Measurements from ENCODE around the gene LRP1.

Gene LRP1

GRCh38 chr12:57240926-57241401, 112.7 kb downstream of the LRP1 start:
- no peak for DNase-seq

GRCh38 chr12:57241402-57242310, 113.4 kb downstream of the LRP1 start:
- no peak for DNase-seq

DNA sequence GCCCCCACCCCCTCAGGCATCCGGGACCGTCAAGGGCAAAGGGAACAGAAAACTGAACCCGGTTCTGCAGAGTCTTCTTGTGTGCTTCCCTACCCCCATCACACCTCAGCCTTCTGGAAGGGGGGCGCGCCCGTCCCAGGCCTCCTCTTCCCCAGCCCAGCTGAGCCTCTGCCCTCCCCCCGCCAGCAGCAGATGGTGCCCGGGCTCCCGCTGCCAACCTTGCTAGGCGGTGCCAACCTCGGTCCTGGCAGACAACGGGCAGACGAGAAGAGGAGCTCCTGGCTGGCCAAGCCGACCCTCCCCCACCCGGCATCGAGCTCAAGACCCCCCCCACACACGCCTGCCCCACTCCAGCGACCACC, 114.0 kb downstream of the LRP1 start:
- DNase-seq, result no peak

- peak; percentile 14 for DNase-seq
Observed at GRCh38 chr12:57242691-57243454, 114.6 kb downstream of the LRP1 start.

DNA sequence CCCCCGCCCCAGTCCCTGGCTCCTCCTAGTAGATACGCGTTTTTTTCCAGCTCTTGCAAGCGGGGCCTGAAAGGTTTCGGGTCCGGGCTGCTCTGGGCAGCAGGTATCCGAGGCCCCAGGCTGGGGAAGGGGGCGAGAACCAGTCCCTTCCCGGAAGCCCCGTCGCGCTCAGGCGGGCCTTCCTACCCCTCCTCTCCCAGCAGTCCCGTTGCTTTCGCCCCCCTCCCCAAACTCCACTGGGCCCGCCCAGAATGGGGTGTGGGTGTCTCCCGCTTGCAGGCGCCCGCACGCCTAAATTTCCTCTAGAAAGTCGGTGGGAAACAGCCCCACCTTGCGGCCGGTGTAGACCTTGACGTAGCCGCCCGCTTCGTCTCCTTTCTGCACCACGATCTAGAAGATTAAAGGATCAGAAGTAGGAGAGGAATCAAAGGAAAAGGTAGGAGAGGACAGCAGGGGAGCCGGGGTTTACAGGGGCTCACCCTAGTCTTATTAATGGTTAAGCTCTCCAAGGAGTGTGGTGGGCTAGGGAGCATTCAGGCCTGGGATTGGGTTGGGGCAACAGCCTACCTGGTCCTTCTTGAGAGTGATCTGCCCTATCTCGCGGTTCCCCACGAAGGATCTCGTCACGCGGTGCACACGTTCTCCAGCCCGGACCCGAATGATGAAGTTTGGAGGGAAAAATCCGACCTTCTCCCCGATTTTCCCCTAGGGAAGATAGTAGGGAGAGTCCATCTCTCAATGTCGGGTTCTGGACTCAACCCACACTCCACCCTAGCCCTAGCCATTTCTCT, 115.4 kb downstream of the LRP1 start:
- DNase-seq, result peak; percentile 46

DNA sequence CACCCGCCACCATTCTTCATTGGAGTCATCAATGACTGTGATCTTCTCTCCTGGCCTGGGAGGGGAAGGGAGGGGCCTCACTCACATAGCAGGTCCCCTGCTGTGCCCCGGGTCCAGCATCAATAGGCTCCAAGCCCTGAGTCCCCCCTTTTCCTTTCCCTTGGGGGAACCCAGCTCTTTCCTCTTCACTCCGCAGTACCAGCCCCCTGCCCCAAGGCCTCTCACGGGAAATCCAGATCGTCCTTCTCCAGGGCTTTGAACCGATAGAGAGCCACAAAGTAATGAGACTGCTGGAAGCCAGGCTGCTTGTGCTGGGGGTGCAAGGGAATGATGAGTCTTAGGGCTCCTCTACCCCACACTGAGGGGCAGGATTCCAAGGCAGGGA, 116.0 kb downstream of the LRP1 start:
- DNase-seq, result no peak

DNA sequence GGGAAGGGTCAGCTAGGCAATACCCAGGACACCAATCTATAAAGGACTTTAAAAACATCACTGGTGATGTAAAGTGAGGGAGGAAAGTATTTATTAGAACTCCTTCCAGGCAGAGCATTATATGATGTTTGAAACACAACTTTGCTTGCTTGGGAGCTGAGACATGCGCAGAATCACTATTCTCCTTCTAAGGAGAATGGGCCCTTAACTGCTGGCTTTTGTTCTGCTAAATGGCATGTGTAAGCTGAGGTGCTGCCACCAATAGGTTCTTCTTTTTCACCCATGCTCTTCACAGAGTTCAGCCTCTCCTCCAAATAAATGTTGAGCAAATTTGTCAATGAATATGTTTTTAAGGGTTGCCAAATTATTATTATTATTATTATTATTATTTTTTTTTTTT, 118.8 kb downstream of the LRP1 start:
- no peak for DNase-seq

DNA sequence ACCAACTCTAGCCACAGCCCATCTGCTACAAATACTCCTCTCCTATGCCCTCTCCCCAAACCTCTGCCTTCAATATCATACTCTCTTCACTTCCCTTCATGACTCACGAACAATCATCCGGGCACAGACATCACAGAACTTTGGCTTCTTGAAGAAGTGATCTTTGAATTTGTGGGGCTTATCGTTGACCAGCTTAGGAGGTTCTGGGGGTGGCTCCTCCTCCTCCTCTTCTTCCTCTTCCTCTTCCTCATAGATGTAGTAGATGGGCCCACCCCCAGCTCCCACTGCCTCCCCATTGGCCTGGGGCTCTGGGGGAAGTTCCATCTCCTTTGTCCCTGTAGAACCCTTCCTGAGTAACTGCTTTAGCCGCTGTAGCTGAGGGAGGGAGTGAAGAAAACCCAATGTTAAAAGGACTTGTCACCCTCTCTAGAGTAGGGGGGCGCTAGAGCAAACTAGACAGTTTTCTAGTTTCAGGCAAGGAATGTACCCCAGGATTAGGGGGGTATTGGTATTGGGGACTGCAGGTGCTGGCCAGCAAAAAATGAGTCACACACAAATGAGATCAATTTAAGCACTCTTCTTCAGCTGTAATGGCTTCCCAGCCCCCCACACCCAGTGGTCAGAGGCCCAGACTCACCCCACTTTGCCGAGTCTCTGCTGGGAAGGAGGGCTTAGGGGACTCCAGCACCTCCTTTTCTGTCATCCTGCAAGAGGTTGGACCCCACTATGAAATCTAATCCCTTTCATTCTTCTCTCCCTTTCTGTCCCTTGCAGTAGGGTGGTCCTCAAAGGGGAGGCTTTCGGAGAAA, 120.9 kb downstream of the LRP1 start:
- peak; percentile 98 for DNase-seq

DNA sequence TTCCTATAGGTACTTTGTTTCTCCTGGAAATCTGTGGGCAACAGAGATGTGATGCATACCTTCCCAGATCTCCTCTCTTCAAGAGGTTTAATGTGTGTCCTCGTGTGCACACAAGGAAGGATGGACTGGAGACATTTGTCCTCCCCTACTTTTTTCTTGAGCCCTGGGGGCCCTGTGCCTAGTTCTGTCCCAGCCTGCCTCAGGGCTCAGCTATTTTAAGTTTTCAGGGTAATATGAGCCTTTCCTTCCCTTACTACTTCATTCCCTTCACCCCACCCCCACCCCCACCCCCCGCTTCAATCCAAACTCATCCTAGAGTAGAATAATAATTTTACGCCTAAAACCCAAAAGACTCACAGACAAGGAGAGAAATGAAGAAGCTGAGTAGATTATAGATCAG, 122.3 kb downstream of the LRP1 start:
- DNase-seq, result no peak

DNA sequence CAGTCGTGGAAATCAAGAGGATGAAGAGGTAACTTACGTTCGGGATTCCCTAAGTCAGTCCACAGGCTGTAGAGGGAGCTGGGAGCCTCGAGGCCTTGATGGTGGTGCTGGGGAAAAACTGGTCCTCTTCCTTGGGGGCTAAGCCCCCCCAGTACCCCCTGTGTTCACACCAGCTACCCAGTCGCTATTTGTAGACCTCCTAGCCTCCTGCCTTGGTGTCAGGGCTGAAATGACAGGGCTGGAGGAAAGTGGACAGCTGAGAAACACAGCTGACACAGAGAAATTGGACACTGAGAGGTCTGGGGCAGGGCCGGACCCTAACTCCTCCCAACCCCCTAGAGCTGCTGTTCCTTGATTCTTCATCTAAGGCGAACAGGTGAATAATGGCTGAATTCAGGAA, 122.7 kb downstream of the LRP1 start, which contains the start of gene STAC3:
Gene STAC3 (minus strand): TSS at position 232 of the 400 bp plus-strand sequence. CDS start 1,551 bp downstream, outside the sequence.
- DNase-seq, result no peak

DNA sequence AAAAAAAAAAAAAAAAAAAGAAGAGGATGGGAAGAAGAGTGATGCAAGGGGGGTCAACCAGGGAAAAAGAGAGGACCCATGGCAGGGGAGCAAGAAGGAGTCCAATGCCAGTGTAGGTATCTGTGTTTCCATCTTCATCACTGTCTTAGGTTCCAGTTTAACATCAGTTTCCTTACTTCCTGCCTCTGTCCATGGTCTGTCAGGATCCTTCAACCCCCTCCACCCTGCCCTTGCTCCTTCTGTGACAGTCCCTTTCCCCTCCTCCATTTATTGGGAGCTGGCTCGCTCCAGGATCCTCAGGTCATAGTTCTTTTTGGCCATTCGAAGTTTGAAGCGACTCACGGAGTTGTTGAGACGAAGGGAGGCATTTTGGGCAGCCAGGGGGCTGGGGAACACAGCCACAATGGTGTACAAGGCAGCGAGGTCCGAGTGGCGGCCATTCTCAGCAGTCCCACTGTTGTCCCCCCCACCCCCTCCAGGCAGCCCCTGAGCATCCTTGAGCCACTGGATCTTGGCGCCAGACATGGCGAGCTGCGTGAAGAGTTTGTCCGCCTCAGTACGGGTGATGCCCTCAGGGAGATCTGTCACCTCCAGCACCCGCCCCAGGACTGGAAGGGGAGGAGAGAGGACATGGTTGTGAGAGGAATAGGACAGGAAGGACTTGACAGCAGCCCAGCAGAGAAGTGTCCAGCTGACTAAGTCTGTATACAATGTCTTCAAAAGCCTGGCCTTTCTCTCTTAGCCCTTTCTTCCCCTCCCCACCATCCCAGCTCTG, 126.4 kb downstream of the LRP1 start:
- no peak for DNase-seq

DNA sequence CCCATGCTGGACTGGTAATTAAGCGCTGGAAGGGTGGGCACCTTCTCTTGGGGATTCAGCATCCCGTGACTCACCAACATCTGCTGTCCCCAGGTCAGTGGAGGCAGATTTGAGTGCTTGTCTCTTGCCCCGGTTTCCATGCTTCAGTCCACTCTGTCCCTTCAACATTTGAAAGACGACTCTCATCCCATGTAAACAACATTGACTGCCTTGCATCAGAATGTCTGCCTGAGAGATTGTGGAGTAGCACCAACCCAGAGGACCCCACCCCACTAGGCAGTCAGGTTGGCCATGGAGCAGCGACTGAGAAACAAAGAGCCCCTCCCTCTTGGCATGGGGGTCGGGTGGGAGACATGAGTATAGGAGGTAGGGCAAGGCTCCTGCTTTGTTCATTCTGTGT, 127.6 kb downstream of the LRP1 start:
- DNase-seq, result no peak

DNA sequence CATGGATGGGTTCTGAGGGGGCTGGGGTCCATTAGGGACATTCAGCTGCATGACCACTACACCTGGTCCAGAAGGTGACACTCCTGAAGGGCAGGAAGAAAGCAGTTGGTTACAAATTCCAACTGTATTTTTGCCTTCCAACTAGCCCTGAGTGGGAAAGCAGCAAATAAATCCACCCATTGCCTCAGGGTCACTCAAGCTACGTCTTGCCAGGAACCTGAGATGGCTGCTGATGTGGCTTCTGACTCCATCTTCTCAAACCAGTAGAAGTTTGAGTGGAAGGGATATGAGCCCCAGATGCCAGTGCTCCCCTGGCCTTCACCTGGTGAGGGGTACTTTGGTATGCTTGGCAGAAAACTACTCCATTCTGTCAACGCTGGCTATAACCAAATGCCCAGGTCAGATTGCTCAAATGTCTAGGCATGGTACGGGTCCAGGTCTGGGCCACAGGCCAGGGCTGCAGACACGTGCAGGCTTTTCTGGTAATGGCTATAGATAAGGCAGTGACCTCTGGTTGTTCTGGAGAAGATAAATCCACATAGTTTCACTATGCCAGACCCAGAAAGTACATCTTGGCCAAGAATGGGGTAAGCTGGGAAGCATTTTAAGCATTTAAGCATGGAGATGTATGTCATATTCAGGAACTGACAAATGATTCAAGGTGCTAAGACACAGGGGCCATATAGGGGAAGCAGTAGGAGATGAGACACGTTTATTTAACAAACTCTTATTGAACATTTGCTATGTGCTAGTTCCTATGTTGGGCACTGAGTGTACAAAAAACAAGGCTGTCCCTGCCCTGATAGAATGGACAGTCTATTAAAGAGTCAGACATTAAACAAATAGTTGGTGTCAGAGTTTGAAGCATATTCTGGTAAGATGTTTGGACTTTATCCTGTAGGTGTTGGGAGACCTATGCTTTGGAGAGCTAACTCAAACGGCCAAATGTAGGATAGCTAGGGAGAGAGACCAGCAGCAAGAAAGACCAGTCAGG, 131.0 kb downstream of the LRP1 start:
- DNase-seq, result no peak

GRCh38 chr12:57260366-57260765, 132.1 kb downstream of the LRP1 start:
- DNase-seq, result no peak

DNA sequence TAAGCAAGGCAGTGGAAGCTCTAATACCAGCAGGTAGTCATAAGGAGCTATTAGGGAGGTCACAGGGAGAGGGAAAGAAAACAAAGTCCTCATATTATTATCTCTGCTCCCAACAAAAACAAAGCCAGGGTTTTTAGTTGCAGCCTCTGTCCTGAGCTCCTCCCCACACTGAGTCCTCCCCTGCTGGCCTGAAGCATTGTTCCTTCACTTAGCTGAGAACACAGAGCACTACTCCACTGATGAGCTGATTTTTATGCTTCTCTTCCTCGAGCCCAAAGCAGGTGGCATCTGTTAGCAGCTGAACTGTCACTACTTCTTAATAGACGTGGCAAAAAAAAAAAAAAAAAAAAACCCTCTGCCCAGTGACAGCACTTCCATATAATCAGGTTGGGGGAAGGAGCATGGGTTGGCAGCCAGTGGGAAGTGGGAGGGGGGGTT, 133.2 kb downstream of the LRP1 start:
- no peak for DNase-seq

DNA sequence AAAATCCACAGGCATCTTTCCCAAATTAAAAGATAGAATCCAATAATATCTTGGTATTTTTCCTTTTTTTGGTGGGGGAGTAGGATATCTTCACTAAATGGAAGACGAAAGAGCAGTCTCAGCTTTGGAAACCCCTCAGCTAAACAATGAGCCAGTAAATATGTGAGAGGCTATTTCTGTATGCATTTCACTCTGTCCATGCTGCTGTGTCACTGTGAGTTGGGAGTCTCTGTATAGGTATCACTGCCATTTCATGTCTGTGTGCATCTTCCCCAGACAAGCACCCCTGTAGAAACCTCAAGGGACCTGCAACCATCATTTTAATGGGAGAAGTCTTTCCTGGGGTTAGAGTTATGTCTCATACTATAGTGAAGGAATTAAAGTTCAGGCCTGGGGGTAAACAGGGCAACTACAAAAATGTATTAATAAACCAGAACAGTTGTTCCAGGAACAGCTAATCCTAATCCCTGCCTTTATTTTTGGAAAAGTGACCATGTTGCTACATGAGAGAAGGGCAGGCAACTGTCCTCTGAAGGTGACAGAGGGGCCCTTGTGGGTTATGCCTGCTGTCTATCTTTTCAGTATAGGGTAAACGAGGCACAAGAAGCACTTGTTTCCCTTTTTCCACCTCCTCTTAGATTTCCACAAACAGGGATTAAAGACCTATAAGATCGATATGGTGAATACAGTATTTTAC, 134.0 kb downstream of the LRP1 start:
- DNase-seq, result no peak
